Progenitor cell of endocrine pancreas (in vitro differentiated cells): ENCODE data around the gene RPL4. TPM values are rescaled to one million over a fixed set of nuclear protein-coding genes. Genes with fewer than 3 reads are reported as not detected.

ENCODE experiments used
- DNase-seq: peaks from one replicate; pipeline ENCODE4 v3.0.0; 2021; ENCODE audit warnings: low spot score; ENCODE audit not compliant: unreplicated experiment
- H3K27ac Mint-ChIP-seq: 2 replicates; pipeline ENCODE4 v1.8.0; 2021; ENCODE audit warnings: mild to moderate bottlenecking, moderate library complexity, mixed read lengths
- H3K27me3 Mint-ChIP-seq: 2 replicates; pipeline ENCODE4 v1.8.0; 2021; ENCODE audit warnings: mixed read lengths
- H3K36me3 Mint-ChIP-seq: 2 replicates; pipeline ENCODE4 v1.8.0; 2022; ENCODE audit warnings: mixed read lengths; ENCODE audit not compliant: insufficient read depth
- H3K4me1 Mint-ChIP-seq: 2 replicates; pipeline ENCODE4 v1.8.0; 2021; ENCODE audit warnings: low read depth, mixed read lengths
- H3K4me3 Mint-ChIP-seq: 2 replicates; pipeline ENCODE4 v1.8.0; 2021; ENCODE audit warnings: low read depth, mild to moderate bottlenecking, moderate library complexity, mixed read lengths
- H3K9me3 Mint-ChIP-seq: 2 replicates; pipeline ENCODE4 v1.8.0; 2021; ENCODE audit warnings: low read depth, mixed read lengths
- CTCF ChIP-seq: fragments of 200-600 bp; sonication (generic); IDR thresholded peaks from one replicate; pipeline ENCODE4 v1.5.0; 2021; ENCODE audit warnings: antibody characterized with exemption, mild to moderate bottlenecking; ENCODE audit not compliant: unreplicated experiment
- microRNA-seq: library from miRNA; unstranded; fragments of <30 nt; microRNA quantifications from one replicate; pipeline ENCODE4 v1.1.0, GENCODE V29; 2020; ENCODE audit warnings: borderline number of aligned reads; ENCODE audit not compliant: unreplicated experiment
- total RNA-seq: library from RNA; stranded (reverse); gene quantifications from 2 replicates; pipeline ENCODE4 v1.2.1, GENCODE V29; 2021

The RPL4 gene
- total RNA-seq, 1 donor from 2014 or later, result 2,572 TPM

GRCh38 chr15:66452971-66453580, 51.6 kb downstream of the RPL4 start:
- Mint-ChIP-seq H3K27ac (no peak overlapping the region), H3K9me3 (no peaks in the 10 kb centered on the region), H3K36me3 (peaks cover 10% of the 10 kb centered on the region), H3K4me3 (no peak overlapping the region), H3K4me1 (no peaks in the 10 kb centered on the region), H3K27me3 (no peaks in the 10 kb centered on the region)
- DNase-seq, result no peak
- no peak for TF ChIP-seq CTCF

GRCh38 chr15:66452420-66452819, 52.2 kb downstream of the RPL4 start:
- DNase-seq, result no peak
- no peaks in the 10 kb centered on the region for H3K9me3 Mint-ChIP-seq
- peaks cover 10% of the 10 kb centered on the region for H3K36me3 Mint-ChIP-seq
- H3K4me1 Mint-ChIP-seq, result no peaks in the 10 kb centered on the region
- no peak for TF ChIP-seq CTCF
- no peak overlapping the region for H3K27ac Mint-ChIP-seq
- no peak overlapping the region for H3K4me3 Mint-ChIP-seq
- no peaks in the 10 kb centered on the region for H3K27me3 Mint-ChIP-seq

Small RNA genes within 50 kb of the gene (microRNA-seq; reads per million reads assigned to microRNA genes)
- not detected for gene MIR4512

Other genes with a start within 250 kb of the RPL4 start
- 51.1 and 53.7 TPM in 2 replicates for gene DIS3L, start 211.3 kb downstream of the RPL4 start, total RNA-seq
- 10.1 and 11.0 TPM in 2 replicates for gene TIPIN, start 148.2 kb downstream of the RPL4 start, total RNA-seq
- gene MAP2K1, start 117.9 kb downstream of the RPL4 start, total RNA-seq, result 28.6 TPM in 2 replicates
- 25.2 and 25.9 TPM in 2 replicates for gene SNAPC5, start 7.1 kb downstream of the RPL4 start, total RNA-seq
- 22.5 and 23.3 TPM in 2 replicates for gene ZWILCH, start 471 bp upstream of the RPL4 start, total RNA-seq
- gene LCTL, start 61.1 kb upstream of the RPL4 start, total RNA-seq, result 1.5 and 1.8 TPM in 2 replicates
- gene SMAD6, start 197.4 kb upstream of the RPL4 start, total RNA-seq, result 35.5 and 38.9 TPM in 2 replicates